ENCODE results near the gene CHST15. TPM values are rescaled to one million over a fixed set of nuclear protein-coding genes. Genes with fewer than 3 reads are reported as not detected.

CHST15 gene
- total and polyA plus RNA-seq, 9 donors: 35.9 to 93.0 (median 52.5) TPM

- intact Hi-C loops (cut with DNase I): no loop called here
- no peak for TF ChIP-seq POLR2A (IDR thresholded peaks at IDR 0.05)
- TF ChIP-seq, protein P1, sequence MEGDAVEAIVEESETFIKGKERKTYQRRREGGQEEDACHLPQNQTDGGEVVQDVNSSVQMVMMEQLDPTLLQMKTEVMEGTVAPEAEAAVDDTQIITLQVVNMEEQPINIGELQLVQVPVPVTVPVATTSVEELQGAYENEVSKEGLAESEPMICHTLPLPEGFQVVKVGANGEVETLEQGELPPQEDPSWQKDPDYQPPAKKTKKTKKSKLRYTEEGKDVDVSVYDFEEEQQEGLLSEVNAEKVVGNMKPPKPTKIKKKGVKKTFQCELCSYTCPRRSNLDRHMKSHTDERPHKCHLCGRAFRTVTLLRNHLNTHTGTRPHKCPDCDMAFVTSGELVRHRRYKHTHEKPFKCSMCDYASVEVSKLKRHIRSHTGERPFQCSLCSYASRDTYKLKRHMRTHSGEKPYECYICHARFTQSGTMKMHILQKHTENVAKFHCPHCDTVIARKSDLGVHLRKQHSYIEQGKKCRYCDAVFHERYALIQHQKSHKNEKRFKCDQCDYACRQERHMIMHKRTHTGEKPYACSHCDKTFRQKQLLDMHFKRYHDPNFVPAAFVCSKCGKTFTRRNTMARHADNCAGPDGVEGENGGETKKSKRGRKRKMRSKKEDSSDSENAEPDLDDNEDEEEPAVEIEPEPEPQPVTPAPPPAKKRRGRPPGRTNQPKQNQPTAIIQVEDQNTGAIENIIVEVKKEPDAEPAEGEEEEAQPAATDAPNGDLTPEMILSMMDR (IDR thresholded peaks at IDR 0.05): no peak
- TF ChIP-seq EP300 (IDR thresholded peaks at IDR 0.05): no peak
- no peaks in the 10 kb centered on the region for H3K36me3 ChIP-seq
- DNase-seq: no peak
- peaks cover 2% of the 10 kb centered on the region for H3K4me1 ChIP-seq (ENCODE audit: insufficient read depth)
- H3K27me3 ChIP-seq: no peaks in the 10 kb centered on the region
- H3K9me3 ChIP-seq: no peaks in the 10 kb centered on the region
- 74 to 85% (median 77%) methylated on average over 11 of the region's 11 CpGs for WGBS, 3 donors
- no peak overlapping the region for H3K27ac ChIP-seq
- H3K4me3 ChIP-seq: no peak overlapping the region
Measured at GRCh38 chr10:124126145-124126982, 33.0 kb upstream of the CHST15 start.

DNA sequence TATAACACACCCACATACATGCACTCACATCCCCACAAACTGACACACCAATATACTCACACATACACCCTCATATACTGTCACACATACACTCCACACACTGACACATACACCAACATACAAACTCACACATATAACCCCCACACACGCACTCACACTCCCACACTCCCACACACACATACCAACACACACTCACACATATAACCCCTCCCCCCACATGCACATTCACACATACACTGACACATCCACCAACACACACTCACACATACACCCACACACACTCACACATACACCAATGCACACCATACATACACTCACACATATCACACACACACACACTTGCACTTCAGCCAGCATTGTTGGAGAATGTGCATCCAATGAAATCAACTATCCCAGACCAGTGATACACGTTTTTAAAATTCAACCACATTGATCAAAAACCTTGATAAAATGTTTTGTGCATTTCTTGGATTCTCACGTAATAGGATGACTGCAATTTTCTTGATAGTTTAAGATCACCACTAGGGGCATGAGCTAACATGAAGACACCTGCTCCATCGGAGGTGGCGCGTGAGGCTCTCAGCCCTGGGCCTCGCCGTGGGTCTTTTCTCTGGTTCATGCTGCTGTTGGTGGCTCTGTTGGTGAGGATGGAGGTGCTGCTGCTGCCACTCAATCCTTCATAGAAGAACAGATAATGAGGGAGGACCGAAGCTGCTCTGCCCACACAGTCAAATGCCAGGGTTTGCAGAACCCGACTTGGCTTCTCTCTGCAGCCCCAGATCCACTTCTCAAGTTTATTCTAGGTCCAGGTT, 32.1 kb upstream of the CHST15 start:
- H3K27ac ChIP-seq: no peak overlapping the region
- H3K4me1 ChIP-seq (ENCODE audit: insufficient read depth): peaks cover 2% of the 10 kb centered on the region
- TF ChIP-seq, protein P1 (IDR thresholded peaks at IDR 0.05): no peak
- TF ChIP-seq POLR2A (IDR thresholded peaks at IDR 0.05) (no peak), EP300 (IDR thresholded peaks at IDR 0.05) (no peak)
- no peaks in the 10 kb centered on the region for H3K27me3 ChIP-seq
- no peaks in the 10 kb centered on the region for H3K9me3 ChIP-seq
- no peak for DNase-seq
- no peak overlapping the region for H3K4me3 ChIP-seq
- H3K36me3 ChIP-seq: no peaks in the 10 kb centered on the region
- intact Hi-C loops (cut with DNase I): no loop called here
- 54 to 72% (median 67%) methylated on average over 10 of the region's 10 CpGs for WGBS, 3 donors

DNA sequence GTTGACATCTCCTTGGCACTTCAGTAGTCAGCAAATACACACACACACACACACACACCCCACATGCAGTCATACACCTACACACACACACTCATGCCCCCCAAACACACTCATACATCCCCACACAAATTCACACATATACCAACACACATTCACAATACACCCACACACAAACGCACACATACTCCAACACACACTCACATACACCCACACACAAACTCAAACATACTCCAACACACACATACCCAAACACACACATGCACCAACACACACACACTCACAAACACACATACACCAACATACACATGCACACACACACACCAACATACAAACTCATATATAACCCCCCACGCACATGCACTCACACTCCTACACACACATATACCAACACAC, 31.4 kb upstream of the CHST15 start:
- H3K27me3 ChIP-seq: no peaks in the 10 kb centered on the region
- WGBS, 3 donors: 98 to 99% (median 99%) methylated on average over 2 of the region's 2 CpGs
- no peak for DNase-seq
- no peak overlapping the region for H3K27ac ChIP-seq
- H3K4me1 ChIP-seq (ENCODE audit: insufficient read depth): no peaks in the 10 kb centered on the region
- no peak for TF ChIP-seq POLR2A (IDR thresholded peaks at IDR 0.05)
- TF ChIP-seq, protein P1 (IDR thresholded peaks at IDR 0.05): no peak
- no peaks in the 10 kb centered on the region for H3K36me3 ChIP-seq
- H3K9me3 ChIP-seq: no peaks in the 10 kb centered on the region
- intact Hi-C loops (cut with DNase I): no loop called here
- H3K4me3 ChIP-seq: no peak overlapping the region

GRCh38 chr10:124124123-124124768, 30.8 kb upstream of the CHST15 start:
- H3K36me3 ChIP-seq: no peaks in the 10 kb centered on the region
- H3K9me3 ChIP-seq: no peaks in the 10 kb centered on the region
- DNase-seq: no peak
- no peak overlapping the region for H3K4me3 ChIP-seq
- no peaks in the 10 kb centered on the region for H3K4me1 ChIP-seq (ENCODE audit: insufficient read depth)
- no peak overlapping the region for H3K27ac ChIP-seq
- intact Hi-C loops (cut with DNase I): no loop called here
- WGBS, 3 donors: 84 to 89% (median 86%) methylated on average over 10 of the region's 10 CpGs
- H3K27me3 ChIP-seq: no peaks in the 10 kb centered on the region
- TF ChIP-seq, protein P1 (IDR thresholded peaks at IDR 0.05): no peak
- TF ChIP-seq POLR2A (IDR thresholded peaks at IDR 0.05) (no peak), EP300 (IDR thresholded peaks at IDR 0.05) (no peak)

Data from ovary (tissue), 9 donors.